Left colon (tissue), 2 donors: ENCODE measurements around the gene GPR157. TPM values are rescaled to one million over a fixed set of nuclear protein-coding genes. Genes with fewer than 3 reads are reported as not detected.

Source experiments
- total RNA-seq, 2 donors: library from RNA; stranded (reverse); fragmentation: NEBNext Ultra II Directional; extraction: Animal tissue kit (Norgen Biotek cat#: 25700); gene quantifications; one replicate each; pipeline ENCODE4 v1.2.1, GENCODE V29; 2021
- donor health status: DM: no; HTN: no; CAD: no.
- donor health status: DM: yes; HTN: yes; CAD: no.

Gene GPR157
- total RNA-seq, 2 donors from 2014 or later = 9.1 to 14.2 TPM

Other genes starting within 250 kb of the GPR157 start
- gene CA6, start 183.2 kb downstream of the GPR157 start, total RNA-seq = not detected
- not detected for gene SLC2A7, start 102.7 kb downstream of the GPR157 start, total RNA-seq
- 10 to 100 TPM in 1 of 2 donors, 1 to 10 TPM in 1; 8.1 to 10.4 TPM for gene SLC2A5, start 59.5 kb downstream of the GPR157 start, total RNA-seq
- 10 to 100 TPM; 33.4 to 34.9 TPM for gene H6PD, start 105.7 kb upstream of the GPR157 start, total RNA-seq
- 10 to 100 TPM; 30.3 to 56.4 TPM for gene SPSB1, start 163.8 kb upstream of the GPR157 start, total RNA-seq